ENCODE measurements around the gene GSTA5. TPM values are rescaled to one million over a fixed set of nuclear protein-coding genes. Genes with fewer than 3 reads are reported as not detected.

The GSTA5 gene
- total and polyA plus RNA-seq, 4 donors = not detected

DNA sequence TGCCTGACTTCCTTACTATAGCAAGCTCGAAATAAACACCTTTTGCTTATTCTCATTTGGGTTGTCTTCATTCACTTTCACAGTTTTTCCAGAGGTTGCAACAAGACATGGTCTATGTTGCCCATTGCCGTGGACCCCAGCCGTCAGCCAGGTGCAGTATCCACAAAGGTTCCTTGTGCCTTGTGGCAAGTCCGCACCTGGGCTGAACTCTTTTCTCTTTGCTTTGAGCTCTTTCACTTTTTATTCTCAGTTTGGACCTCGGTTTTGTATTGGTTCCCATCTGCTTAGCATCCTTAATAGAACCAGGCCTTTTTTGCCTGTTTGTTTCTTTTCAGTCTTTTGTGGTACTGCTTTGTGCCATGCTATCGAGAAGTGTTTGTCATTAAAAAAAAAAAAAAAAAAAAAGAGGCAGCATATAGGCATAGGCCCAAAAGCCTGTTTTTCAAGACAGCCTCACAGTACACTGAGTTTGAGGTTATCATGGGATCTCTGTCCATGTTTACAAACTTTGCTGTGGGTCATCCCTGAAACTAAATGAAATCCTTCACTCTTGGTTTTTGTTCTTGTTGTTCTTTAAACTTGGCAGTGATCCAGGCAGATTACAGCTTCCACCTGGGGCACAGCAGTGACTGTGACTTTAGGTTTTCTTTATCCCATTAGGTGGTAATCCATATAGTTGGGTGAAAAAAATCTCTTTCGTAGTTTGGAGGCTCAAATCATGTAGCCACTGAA, 35.6 kb upstream of the GSTA5 start:
- Histone ChIP-seq H3K9ac (ENCODE audit: low read depth in 1 of 2, low read length in 2 of 2) (no peak overlapping the region), H3K9me3 (ENCODE audit: control insufficient read depth in 4 of 4, low read length in 3 of 4) (no peaks in the 10 kb centered on the region), H3K4me1 (ENCODE audit: control insufficient read depth in 4 of 4, insufficient read depth in 4 of 4, low read length in 3 of 4) (no peaks in the 10 kb centered on the region), H3K36me3 (ENCODE audit: control insufficient read depth in 4 of 4, insufficient read depth in 3 of 4, low read depth in 1 of 4, low read length in 3 of 4) (no peaks in the 10 kb centered on the region), H3K27me3 (ENCODE audit: control insufficient read depth in 4 of 4, insufficient read depth in 4 of 4, low read length in 3 of 4) (no peaks in the 10 kb centered on the region), H3K4me3 (ENCODE audit: low read depth in 1 of 3, low read length in 3 of 3) (no peak overlapping the region), H3K27ac (ENCODE audit: low read depth in 1 of 2, low read length in 2 of 2) (no peak overlapping the region)
- WGBS = 91% methylated on average over 7 of the region's 7 CpGs
- TF ChIP-seq, protein P1, sequence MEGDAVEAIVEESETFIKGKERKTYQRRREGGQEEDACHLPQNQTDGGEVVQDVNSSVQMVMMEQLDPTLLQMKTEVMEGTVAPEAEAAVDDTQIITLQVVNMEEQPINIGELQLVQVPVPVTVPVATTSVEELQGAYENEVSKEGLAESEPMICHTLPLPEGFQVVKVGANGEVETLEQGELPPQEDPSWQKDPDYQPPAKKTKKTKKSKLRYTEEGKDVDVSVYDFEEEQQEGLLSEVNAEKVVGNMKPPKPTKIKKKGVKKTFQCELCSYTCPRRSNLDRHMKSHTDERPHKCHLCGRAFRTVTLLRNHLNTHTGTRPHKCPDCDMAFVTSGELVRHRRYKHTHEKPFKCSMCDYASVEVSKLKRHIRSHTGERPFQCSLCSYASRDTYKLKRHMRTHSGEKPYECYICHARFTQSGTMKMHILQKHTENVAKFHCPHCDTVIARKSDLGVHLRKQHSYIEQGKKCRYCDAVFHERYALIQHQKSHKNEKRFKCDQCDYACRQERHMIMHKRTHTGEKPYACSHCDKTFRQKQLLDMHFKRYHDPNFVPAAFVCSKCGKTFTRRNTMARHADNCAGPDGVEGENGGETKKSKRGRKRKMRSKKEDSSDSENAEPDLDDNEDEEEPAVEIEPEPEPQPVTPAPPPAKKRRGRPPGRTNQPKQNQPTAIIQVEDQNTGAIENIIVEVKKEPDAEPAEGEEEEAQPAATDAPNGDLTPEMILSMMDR (IDR thresholded peaks at IDR 0.05; ENCODE audit: low read depth, low read length, missing input control) = no peak
- TF ChIP-seq RAD21 (IDR thresholded peaks at IDR 0.05) (no peak), HNF4G (IDR thresholded peaks at IDR 0.05) (no peak), HNF4A (conservative IDR thresholded peaks at IDR 0.05) (no peak), FOXA1 (IDR thresholded peaks at IDR 0.05) (no peak), GABPA (IDR thresholded peaks at IDR 0.05 in 1 of 2, conservative IDR thresholded peaks at IDR 0.05 in 1 of 2) (no peak), SP1 (IDR thresholded peaks at IDR 0.05) (no peak)
- TF ChIP-seq, protein P2, sequence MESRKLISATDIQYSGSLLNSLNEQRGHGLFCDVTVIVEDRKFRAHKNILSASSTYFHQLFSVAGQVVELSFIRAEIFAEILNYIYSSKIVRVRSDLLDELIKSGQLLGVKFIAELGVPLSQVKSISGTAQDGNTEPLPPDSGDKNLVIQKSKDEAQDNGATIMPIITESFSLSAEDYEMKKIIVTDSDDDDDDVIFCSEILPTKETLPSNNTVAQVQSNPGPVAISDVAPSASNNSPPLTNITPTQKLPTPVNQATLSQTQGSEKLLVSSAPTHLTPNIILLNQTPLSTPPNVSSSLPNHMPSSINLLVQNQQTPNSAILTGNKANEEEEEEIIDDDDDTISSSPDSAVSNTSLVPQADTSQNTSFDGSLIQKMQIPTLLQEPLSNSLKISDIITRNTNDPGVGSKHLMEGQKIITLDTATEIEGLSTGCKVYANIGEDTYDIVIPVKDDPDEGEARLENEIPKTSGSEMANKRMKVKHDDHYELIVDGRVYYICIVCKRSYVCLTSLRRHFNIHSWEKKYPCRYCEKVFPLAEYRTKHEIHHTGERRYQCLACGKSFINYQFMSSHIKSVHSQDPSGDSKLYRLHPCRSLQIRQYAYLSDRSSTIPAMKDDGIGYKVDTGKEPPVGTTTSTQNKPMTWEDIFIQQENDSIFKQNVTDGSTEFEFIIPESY (IDR thresholded peaks at IDR 0.05) = no peak
- TF ChIP-seq, protein P3, sequence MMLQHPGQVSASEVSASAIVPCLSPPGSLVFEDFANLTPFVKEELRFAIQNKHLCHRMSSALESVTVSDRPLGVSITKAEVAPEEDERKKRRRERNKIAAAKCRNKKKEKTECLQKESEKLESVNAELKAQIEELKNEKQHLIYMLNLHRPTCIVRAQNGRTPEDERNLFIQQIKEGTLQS (IDR thresholded peaks at IDR 0.05) = no peak
- TF ChIP-seq, protein P4, sequence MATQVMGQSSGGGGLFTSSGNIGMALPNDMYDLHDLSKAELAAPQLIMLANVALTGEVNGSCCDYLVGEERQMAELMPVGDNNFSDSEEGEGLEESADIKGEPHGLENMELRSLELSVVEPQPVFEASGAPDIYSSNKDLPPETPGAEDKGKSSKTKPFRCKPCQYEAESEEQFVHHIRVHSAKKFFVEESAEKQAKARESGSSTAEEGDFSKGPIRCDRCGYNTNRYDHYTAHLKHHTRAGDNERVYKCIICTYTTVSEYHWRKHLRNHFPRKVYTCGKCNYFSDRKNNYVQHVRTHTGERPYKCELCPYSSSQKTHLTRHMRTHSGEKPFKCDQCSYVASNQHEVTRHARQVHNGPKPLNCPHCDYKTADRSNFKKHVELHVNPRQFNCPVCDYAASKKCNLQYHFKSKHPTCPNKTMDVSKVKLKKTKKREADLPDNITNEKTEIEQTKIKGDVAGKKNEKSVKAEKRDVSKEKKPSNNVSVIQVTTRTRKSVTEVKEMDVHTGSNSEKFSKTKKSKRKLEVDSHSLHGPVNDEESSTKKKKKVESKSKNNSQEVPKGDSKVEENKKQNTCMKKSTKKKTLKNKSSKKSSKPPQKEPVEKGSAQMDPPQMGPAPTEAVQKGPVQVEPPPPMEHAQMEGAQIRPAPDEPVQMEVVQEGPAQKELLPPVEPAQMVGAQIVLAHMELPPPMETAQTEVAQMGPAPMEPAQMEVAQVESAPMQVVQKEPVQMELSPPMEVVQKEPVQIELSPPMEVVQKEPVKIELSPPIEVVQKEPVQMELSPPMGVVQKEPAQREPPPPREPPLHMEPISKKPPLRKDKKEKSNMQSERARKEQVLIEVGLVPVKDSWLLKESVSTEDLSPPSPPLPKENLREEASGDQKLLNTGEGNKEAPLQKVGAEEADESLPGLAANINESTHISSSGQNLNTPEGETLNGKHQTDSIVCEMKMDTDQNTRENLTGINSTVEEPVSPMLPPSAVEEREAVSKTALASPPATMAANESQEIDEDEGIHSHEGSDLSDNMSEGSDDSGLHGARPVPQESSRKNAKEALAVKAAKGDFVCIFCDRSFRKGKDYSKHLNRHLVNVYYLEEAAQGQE (IDR thresholded peaks at IDR 0.05) = no peak
- DNase-seq (ENCODE audit: low spot score) = no peak

DNA sequence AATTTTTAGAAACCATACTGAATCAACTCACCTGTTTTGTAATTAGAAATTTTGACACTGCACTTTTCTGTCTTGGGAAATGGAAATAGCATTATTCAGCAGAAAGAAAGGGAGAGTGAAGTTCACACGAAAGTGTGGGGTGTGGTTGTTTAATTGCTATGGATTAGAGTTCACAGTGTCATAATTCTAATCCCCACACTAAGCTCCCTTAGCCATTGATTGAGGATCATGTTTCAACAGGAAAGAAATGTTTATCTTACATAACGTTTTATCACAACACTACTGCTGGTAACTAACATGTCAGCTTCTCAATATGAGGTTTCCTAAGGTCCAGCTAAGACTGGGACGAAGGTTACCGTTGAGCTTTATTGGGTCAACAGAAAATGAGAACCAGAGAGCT, 31.4 kb upstream of the GSTA5 start:
- H3K27ac ChIP-seq (ENCODE audit: low read depth in 1 of 2, low read length in 2 of 2) = no peak overlapping the region
- 45% methylated on average over 4 of the region's 4 CpGs for WGBS
- H3K27me3 ChIP-seq (ENCODE audit: control insufficient read depth in 4 of 4, insufficient read depth in 4 of 4, low read length in 3 of 4) = no peaks in the 10 kb centered on the region
- H3K4me1 ChIP-seq (ENCODE audit: control insufficient read depth in 4 of 4, insufficient read depth in 4 of 4, low read length in 3 of 4) = no peaks in the 10 kb centered on the region
- no peak overlapping the region for H3K9ac ChIP-seq (ENCODE audit: low read depth in 1 of 2, low read length in 2 of 2)
- no peak for TF ChIP-seq RAD21 (IDR thresholded peaks at IDR 0.05)
- TF ChIP-seq HNF4A (conservative IDR thresholded peaks at IDR 0.05) = no peak
- no peak for TF ChIP-seq HNF4G (IDR thresholded peaks at IDR 0.05)
- TF ChIP-seq, protein P2 (IDR thresholded peaks at IDR 0.05) = no peak
- TF ChIP-seq JUND (IDR thresholded peaks at IDR 0.05) = no peak
- no peak for TF ChIP-seq TAF1 (conservative IDR thresholded peaks at IDR 0.05)
- TF ChIP-seq, protein P1 (IDR thresholded peaks at IDR 0.05; ENCODE audit: low read depth, low read length, missing input control) = no peak
- TF ChIP-seq RXRA (IDR thresholded peaks at IDR 0.05) = no peak
- TF ChIP-seq, protein P5, sequence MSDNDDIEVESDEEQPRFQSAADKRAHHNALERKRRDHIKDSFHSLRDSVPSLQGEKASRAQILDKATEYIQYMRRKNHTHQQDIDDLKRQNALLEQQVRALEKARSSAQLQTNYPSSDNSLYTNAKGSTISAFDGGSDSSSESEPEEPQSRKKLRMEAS (IDR thresholded peaks at IDR 0.05) = no peak
- no peaks in the 10 kb centered on the region for H3K9me3 ChIP-seq (ENCODE audit: control insufficient read depth in 4 of 4, low read length in 3 of 4)
- no peaks in the 10 kb centered on the region for H3K36me3 ChIP-seq (ENCODE audit: control insufficient read depth in 4 of 4, insufficient read depth in 3 of 4, low read depth in 1 of 4, low read length in 3 of 4)
- no peak overlapping the region for H3K4me3 ChIP-seq (ENCODE audit: low read depth in 1 of 3, low read length in 3 of 3)
- no peak for DNase-seq (ENCODE audit: low spot score)
